Ramos (cell line): ENCODE data around the gene IQGAP2.
"Not testable (repeated sequence)": the region's sequence is repeated elsewhere in the genome, so short reads cannot be mapped to it uniquely, and the experiment has no call there.

ENCODE experiments used
- in situ Hi-C: fragments of 300-500 bp; cut with MboI; formaldehyde crosslinking; loops from one replicate; pipeline ENCODE4 v1.14.3; 2022; ENCODE audit warnings: low sequenced_read_pairs; ENCODE audit not compliant: unreplicated experiment

IQGAP2 gene

GRCh38 chr5:76528547-76529331 is 125.7 kb downstream of the IQGAP2 start:
- in situ Hi-C loops: no loop called here

GRCh38 chr5:76529464-76530344 is 126.6 kb downstream of the IQGAP2 start:
- in situ Hi-C loops: no loop called here

DNA sequence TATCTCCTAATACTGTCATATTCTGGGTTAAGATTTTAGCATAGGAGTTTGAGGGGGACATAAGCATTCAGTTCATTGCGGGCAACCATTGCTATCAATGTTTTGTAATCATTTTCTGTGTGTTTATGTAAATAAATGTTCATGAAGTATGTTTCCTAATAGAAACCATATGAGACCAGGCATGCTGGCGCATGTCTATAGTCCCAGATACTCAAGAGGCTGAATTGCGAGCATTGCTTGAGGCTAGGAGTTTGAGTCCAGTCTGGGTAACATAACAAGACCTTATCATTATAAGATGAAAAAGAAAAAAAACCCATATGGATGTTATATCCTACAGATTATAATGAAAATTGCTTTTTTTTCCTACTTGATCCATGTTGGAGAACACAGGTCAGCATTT is 129.0 kb downstream of the IQGAP2 start:
- in situ Hi-C loops: no loop called here

GRCh38 chr5:76532973-76533372 is 129.9 kb downstream of the IQGAP2 start:
- in situ Hi-C loops: no loop called here

DNA sequence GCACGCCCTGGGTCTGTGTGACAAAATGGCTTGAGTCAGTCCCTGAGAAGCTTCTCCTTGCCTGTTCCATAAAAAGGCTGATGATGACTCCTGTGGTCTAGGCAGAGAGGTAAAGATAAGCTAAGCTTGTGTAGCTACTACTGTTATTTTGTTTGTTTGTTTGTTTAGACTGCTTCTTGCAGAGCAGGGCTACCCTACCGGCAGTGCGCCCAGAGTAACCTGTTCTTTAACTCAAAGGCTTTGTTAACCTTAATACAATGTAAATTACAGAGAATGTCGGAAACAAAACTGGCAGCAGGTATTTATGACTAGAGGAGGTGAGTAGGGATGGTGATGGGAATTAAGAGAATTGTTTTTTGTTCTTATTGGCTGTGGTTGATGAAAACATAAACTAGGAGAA is 132.5 kb downstream of the IQGAP2 start:
- in situ Hi-C loops: no loop called here

DNA sequence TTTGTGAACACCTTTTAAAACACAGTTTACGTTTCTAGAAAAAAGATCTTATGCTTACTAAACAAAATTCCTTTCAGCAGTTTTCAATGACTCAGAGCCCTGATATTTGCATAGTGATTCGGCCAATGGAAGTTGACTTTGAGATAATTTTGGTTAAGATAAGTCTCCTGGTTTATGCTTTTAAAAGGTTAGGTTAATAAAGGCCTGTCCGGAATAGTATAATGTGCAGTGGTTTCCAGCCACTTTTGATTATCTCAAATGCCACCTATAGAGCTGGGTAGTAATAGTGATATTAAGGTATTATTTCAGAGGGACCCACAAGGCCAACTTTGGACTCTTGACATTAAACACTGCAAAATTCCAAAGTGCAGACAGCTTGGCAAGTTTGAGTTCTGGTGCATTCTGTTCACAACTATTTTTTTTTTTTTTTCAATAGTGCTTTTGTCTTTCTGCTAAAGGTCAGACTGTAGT is 134.0 kb downstream of the IQGAP2 start:
- in situ Hi-C loops: no loop called here

GRCh38 chr5:76542241-76542640 is 139.2 kb downstream of the IQGAP2 start:
- in situ Hi-C loops: no loop called here

- in situ Hi-C loops: no loop called here
Measured at GRCh38 chr5:76542887-76543690, 140.0 kb downstream of the IQGAP2 start.

DNA sequence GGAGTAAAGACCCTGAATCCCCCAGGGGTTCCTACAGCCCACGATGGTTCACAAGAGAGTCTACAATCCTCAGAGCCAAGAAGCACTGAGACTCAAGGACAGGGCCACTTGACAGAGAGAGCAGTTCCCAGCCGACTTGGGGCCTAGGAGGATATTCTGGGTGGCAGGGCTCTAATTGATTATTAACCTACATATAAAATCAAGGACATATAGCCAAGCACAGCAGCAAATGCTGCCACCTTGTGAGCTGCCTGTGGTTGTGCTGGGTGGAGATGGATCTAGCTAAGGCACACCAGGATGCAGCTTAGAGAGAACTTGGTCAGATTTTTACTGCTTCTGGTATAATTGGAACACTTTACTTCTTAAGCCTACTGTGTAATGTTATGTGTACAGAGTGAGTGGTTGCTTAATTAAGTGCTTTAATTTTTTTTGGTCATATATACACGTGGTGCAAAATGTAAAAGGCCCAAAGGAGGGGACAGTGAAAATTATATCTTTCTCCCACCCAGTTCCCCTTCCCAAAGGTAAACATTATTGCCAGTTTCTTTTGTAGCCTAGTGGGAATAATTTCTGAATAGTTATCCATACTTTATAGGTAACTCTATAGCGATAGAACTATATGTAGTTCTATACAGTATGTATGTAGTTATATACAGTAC is 141.3 kb downstream of the IQGAP2 start:
- in situ Hi-C loops: no loop called here

- in situ Hi-C loops: no loop called here
Measured at GRCh38 chr5:76545184-76545583, 142.1 kb downstream of the IQGAP2 start.

GRCh38 chr5:76546497-76547102 is 143.5 kb downstream of the IQGAP2 start:
- in situ Hi-C loops: no loop called here

DNA sequence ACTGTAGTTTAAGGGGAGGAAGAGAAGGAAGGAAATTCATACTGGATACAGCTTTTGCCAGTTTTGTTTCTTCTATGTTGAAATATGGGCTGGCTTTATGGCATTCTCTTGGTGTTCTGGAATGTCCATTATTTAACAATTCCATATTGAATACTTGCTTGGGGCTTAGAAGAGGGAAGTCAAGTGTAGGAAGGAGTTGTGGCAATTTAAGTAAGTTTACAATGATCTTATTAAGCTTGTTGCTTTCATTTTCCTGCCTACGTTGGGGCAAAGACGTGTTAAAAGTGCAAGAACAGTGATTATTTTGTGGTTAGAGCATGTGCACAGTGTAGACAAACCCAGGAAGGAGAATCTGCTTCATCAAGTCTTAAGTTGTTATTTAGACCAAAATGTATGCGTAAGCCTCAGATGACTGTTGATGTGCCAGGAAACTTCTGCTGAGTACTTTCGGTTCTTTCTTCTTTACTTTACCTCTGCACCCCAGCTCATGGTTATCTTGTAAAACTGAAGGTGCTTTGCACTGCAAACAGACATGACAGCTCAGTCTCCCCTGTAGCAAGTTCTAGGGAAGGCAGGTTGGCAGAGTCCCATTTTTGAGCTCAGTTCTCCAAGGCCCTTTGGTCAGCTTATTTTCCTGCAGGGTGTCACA is 144.3 kb downstream of the IQGAP2 start:
- in situ Hi-C loops: no loop called here

DNA sequence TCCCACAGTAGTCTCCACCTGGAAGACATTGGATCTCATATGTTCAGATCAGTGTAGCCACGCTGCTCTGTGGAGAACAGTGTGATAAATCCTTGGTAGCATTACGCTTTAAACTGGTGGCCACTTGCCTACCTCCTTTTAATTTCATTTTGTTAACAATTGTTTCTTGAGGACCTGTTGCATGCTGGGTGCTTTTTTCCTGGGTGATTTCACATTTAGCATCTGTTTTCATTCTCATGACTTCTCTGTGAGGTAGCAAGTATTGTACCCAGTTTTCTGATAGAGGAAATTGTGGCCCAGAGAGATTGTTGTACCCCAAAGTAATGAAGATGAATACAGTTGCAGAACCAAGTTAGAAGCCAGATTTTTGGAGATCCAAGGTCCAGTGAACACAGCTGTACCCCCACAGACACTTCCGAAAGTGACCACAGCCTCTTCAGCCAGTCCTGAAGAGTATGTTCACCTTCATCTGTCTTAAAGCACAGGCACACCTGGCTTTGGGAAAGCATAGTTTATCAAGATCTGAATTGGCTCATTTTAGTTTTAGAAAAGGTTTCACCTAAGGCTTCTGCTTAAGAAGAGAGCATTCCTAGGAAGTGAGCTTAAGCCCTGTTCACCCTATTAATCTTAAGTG is 144.9 kb downstream of the IQGAP2 start:
- in situ Hi-C loops: no loop called here

DNA sequence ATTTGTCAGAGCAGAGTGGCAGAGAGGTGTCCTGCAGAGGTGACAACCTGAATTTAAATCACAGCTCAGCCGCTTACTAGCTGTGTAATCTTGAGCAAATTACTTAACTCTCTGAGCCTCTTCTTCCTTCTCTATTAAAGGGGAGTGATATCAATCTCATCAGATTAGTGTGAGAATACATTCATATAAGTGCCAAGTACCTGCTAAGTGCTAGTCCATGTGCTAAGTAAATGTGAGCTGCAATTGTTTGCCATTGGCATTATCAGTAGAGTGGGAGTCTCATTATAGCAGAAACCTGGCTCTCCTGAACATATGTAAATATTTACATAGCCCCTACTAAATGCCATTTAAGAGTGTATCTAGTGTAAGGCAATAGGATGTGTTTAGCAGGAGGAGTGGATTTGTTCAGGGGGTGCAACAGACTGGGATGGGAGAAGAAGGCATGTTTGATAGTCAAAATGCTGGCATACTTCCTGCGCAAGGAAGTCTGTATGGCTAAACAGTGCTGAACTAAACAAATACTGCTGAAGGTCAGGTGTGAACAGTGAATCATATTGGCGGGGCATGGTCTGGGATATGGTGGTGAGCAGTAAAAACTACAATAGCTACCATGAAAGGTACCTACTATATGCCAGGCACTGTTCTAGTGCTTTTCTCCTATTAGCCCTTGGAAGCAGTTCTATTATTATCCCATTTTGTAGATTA is 145.6 kb downstream of the IQGAP2 start:
- in situ Hi-C loops: no loop called here

GRCh38 chr5:76550881-76551280 is 147.8 kb downstream of the IQGAP2 start:
- in situ Hi-C loops: not testable (repeated sequence)

DNA sequence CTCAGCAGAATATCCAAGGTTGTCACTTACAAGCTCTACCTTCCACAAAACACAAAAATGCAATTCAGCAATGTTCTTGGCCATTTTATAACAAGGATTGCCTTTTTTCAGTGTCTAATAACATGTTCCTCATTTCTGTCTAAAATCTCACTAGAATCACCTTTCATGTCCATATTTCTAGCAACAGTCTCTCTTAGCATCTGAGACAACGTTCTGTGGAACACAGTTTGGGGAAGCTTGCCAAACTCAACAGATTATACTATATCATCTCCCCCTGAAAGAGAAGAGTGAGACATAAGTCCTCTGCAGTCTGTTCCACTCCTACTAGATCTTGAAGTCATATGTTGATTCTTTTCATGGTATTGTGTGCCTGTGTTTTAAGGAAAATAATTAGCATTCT is 149.5 kb downstream of the IQGAP2 start:
- in situ Hi-C loops: no loop called here

- in situ Hi-C loops: no loop called here
Measured at GRCh38 chr5:76553251-76553650, 150.2 kb downstream of the IQGAP2 start.

DNA sequence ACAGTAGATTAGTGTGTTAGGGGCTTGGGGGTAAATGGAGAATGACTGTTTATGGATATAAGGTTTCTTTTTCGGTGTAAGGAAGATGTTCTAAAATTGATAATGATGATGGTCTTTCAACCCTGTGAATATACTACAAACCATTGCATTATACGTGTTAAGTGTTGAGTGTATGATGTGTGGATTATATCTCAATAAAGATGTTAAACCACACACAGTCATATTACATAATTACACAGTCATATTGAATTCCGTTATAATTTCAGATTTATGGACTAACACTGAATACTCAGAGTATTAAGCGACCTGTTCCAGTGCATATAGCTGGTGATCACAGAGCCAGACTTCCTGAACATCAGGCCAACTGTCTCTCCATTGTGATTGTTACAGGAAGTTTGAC is 152.0 kb downstream of the IQGAP2 start:
- in situ Hi-C loops: no loop called here
